Measurements from ENCODE around the gene CNGB1.

- no peak for TF ChIP-seq CTCF (IDR thresholded peaks at IDR 0.05; ENCODE audit: insufficient read depth, low read length, poor library complexity, severe bottlenecking)
- TF ChIP-seq EZH2phosphoT487 (conservative IDR thresholded peaks at IDR 0.05; ENCODE audit: low read length) = no peak
Measured at GRCh38 chr16:57846078-57846697, 124.7 kb downstream of the CNGB1 start.

Measured in SU-DHL-6 (cell line).